GM13976 (cell line): ENCODE data around the gene C14orf132.
"Not testable (repeated sequence)": the region's sequence is repeated elsewhere in the genome, so short reads cannot be mapped to it uniquely, and the experiment has no call there.

Experiments used
- DNase-seq: peaks from one replicate; pipeline ENCODE4 v3.0.0; 2012; ENCODE audit warnings: low spot score
- in situ Hi-C: fragments of 300-500 bp; cut with MboI; formaldehyde crosslinking; loops from one replicate; pipeline ENCODE4 v1.12.0; 2022; ENCODE audit warnings: low sequenced_read_pairs, mixed read lengths, inconsistent platforms; ENCODE audit not compliant: unreplicated experiment
- TF ChIP-seq, protein P1 (sequence below): IDR thresholded peaks from 2 replicates; pipeline ENCODE4 v1.5.1; 2012; ENCODE audit warnings: borderline replicate concordance, mild to moderate bottlenecking; ENCODE audit not compliant: insufficient read depth; ENCODE audit errors: extremely low read depth, missing control alignments, control extremely low read depth

Gene C14orf132

DNA sequence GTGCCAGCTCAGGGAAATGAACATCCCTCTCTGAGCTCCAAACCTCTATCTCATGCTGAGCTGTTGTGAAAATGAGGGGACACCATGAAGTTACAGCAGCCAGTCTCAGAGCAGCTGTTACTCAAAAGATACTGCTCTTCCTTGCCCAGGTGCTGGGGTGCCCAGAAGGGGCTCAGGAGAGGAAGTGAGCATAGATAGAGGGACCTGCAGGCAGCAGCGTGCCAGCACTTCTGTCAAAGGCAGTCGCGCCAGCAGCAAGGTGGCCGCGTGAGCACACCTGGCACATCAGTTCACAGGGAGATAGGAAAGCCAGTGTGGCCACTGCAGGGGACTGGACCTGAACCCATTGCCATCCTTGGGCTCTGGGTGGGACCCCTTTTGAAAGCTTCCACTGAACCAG is 27.8 kb downstream of the C14orf132 start:
- TF ChIP-seq, protein P1, sequence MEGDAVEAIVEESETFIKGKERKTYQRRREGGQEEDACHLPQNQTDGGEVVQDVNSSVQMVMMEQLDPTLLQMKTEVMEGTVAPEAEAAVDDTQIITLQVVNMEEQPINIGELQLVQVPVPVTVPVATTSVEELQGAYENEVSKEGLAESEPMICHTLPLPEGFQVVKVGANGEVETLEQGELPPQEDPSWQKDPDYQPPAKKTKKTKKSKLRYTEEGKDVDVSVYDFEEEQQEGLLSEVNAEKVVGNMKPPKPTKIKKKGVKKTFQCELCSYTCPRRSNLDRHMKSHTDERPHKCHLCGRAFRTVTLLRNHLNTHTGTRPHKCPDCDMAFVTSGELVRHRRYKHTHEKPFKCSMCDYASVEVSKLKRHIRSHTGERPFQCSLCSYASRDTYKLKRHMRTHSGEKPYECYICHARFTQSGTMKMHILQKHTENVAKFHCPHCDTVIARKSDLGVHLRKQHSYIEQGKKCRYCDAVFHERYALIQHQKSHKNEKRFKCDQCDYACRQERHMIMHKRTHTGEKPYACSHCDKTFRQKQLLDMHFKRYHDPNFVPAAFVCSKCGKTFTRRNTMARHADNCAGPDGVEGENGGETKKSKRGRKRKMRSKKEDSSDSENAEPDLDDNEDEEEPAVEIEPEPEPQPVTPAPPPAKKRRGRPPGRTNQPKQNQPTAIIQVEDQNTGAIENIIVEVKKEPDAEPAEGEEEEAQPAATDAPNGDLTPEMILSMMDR, result no peak
- DNase-seq, result no peak
- in situ Hi-C loops, result no loop called here

DNA sequence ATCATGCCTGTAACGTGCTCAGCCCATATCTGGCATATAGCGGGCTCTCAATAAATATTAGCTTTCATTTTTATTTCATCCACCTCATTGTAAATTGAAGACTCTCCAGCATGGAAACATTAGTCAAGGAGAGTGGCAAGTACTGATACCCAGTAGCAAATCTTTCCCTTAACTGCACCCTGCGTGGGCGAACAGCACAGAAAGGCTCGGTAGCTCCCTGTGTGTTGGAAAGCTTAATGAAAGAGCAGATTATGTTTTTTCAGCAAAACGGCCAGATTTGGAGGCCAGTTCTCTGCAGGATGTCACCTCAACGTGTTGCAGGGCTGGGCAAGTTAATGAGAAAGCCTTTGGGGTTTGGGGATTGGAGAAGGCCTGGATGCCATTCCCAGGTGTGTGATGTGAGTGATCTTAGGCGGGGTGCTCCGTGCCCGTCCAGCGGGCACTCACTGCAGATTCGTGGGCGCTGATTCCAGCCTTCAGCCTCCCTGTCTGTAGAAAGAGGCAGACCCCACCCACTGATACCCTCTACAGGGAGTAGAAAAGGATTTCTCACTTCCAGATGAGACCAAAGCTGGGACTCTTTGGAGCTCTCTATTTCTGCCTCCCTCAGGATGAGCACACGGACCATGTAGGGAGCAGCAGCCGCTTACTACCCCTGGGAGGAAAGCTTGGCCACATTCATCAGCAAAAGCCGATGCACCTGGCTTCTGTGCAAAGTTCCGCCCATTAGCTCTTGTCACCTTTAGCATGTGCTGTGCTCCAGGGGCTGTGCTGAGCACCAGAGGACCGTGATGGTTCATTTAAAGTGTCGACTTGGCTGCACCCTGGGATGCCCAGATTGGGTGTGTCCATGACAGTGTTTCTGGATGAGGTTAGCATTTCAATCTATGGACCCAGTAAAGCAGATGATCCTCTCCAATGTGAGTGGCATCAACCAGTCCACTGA is 29.1 kb downstream of the C14orf132 start:
- TF ChIP-seq, protein P1, result no peak
- in situ Hi-C loops, result no loop called here
- DNase-seq, result no peak

GRCh38 chr14:96069421-96069820 is 30.3 kb downstream of the C14orf132 start:
- in situ Hi-C loops, result no loop called here
- no peak for DNase-seq
- TF ChIP-seq, protein P1, result no peak

- TF ChIP-seq, protein P1, result no peak
- in situ Hi-C loops, result no loop called here
Measured at GRCh38 chr14:96071561-96071960, 32.4 kb downstream of the C14orf132 start.

DNA sequence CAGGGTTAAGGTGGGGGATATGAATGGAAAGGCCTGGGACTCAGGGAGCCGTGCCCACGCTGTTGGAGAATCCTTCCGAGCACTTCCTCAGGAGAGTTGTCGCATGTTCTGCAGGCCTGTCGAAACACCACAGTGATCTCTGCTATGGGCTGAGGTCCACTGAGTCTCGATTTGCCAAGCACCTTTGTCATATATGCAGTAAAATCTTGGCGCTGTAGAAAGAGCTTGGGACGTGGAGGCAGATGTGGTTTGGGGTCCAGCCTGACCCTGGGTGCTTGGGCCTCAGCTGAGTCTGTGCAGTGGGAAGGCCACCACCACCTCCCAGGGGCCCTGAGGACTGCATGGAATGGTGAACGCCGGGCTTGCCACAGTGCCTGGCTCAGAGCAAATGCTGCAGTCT is 32.9 kb downstream of the C14orf132 start:
- TF ChIP-seq, protein P1, result no peak
- DNase-seq, result no peak
- in situ Hi-C loops, result no loop called here

More at GRCh38 chr14:96071561-96071960, 32.4 kb downstream of the C14orf132 start:
- no peak for DNase-seq

GRCh38 chr14:96072746-96073145 is 33.6 kb downstream of the C14orf132 start:
- in situ Hi-C loops, result no loop called here
- TF ChIP-seq, protein P1, result no peak
- DNase-seq, result no peak

DNA sequence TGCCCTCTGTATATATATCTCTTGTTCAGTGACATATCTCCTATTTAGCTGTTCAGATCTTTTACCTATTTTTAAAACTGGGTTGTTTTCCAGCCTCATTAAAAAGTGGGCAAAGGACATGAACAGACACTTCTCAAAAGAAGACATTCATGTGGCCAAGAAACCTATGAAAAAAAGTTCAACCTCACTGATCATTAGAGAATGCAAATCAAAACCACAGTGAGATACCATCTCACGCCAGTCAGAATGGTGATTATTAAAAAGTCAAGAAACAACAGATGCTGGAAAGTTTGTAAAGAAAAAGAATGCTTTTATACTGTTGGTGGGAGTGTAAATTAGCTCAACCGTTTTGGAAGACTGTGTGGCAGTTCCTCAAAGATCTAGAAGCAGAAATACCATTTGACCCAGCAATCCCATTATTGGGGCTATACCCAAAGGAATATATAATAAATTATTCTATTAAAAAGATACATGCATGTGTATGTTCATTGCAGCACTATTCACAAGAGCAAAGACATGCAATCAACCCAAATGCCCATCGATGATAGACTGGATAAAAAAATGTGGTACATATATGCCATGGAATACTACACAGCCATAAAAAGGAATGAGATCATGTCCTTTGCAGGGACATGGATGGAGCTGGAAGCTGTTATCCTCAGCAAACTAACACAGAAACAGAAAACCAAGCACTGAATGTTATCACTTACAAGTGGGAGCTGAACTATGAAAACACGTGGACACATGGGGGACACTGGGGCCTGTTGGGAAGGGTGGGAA is 34.3 kb downstream of the C14orf132 start:
- in situ Hi-C loops, DNase-seq: not testable (repeated sequence)
